BJ (cell line): Measurements from ENCODE around the gene DUSP16. TPM values are rescaled to one million over a fixed set of nuclear protein-coding genes. Genes with fewer than 3 reads are reported as not detected.
"Not testable (repeated sequence)": the region's sequence is repeated elsewhere in the genome, so short reads cannot be mapped to it uniquely, and the experiment has no call there.

ENCODE experiments used
- CTCF ChIA-PET: fragments of 350-600 bp; formaldehyde crosslinking; extraction: SDS; loops from one replicate; lab custom pipeline; 2021; ENCODE audit warnings: antibody characterized with exemption, inconsistent platforms; lab: Yijun Ruan, JAX
- POLR2A ChIA-PET: fragments of 300-600 bp; sonication (Branson Sonifier 250); formaldehyde crosslinking; extraction: SDS; loops from one replicate; lab custom pipeline; 2021; ENCODE audit warnings: antibody characterized with exemption; lab: Charles Lee
- DNase-seq: peaks from one replicate; pipeline ENCODE4 v3.0.0-alpha.2; 2011; ENCODE audit warnings: low read depth
- H3K27me3 ChIP-seq: 2 replicates; pipeline ENCODE4 v1.6.0; 2011; ENCODE audit warnings: low read length; ENCODE audit not compliant: control insufficient read depth, insufficient read depth
- H3K36me3 ChIP-seq: 2 replicates; pipeline ENCODE4 v1.5.1; 2011; ENCODE audit warnings: low read length; ENCODE audit not compliant: control insufficient read depth, insufficient read depth
- H3K4me3 ChIP-seq: 2 replicates; pipeline ENCODE4 v1.5.1; 2011; ENCODE audit warnings: low read depth, mild to moderate bottlenecking, control low read depth, low read length
- CTCF ChIP-seq: IDR thresholded peaks from 2 replicates; pipeline ENCODE4 v1.5.1; 2011; ENCODE audit warnings: low read depth, mild to moderate bottlenecking, control low read depth, inconsistent platforms, low read length, moderate library complexity; ENCODE audit not compliant: insufficient read depth
- polyA plus RNA-seq: library from polyadenylated mRNA; depleted of rRNA; stranded (reverse); fragments of >200 nt; gene quantifications from 2 replicates; pipeline ENCODE4 v1.2.3, GENCODE V29; 2011

Gene DUSP16
- polyA plus RNA-seq, 1 experiment = 5.5 TPM

- Histone ChIP-seq H3K27me3 (no peaks in the 10 kb centered on the region), H3K36me3 (no peaks in the 10 kb centered on the region), H3K4me3 (no peak overlapping the region)
- CTCF ChIA-PET = no interaction called here
- POLR2A ChIA-PET = no interaction called here
- no peak for TF ChIP-seq CTCF
- no peak for DNase-seq
Observed at GRCh38 chr12:12582895-12583303, 20.2 kb upstream of the DUSP16 start.

- H3K36me3 ChIP-seq = no peaks in the 10 kb centered on the region
- no peaks in the 10 kb centered on the region for H3K27me3 ChIP-seq
- no peak for TF ChIP-seq CTCF
- ChIA-PET CTCF (interaction anchor here (0.8 kb wide), 1 partner anchor 19 kb away, joined by 4 read pairs; no protein-coding TSS in a partner anchor), POLR2A (no interaction called here)
- H3K4me3 ChIP-seq = no peak overlapping the region
- DNase-seq = no peak
Observed at GRCh38 chr12:12582193-12582881, 19.7 kb upstream of the DUSP16 start.

GRCh38 chr12:12580716-12581115 is 18.1 kb upstream of the DUSP16 start:
- H3K4me3 ChIP-seq, H3K36me3 ChIP-seq, DNase-seq, H3K27me3 ChIP-seq, POLR2A ChIA-PET: not testable (repeated sequence)
- CTCF ChIA-PET = interaction anchor here (1.3 kb wide), 1 partner anchor 16 kb away, joined by 3 read pairs; no protein-coding TSS in a partner anchor

GRCh38 chr12:12577786-12578185 is 15.1 kb upstream of the DUSP16 start:
- POLR2A ChIA-PET = no interaction called here
- no peak for DNase-seq
- CTCF ChIA-PET = interaction anchor here (1.8 kb wide), 1 partner anchor 14 kb away, joined by 4 read pairs; no protein-coding TSS in a partner anchor
- no peaks in the 10 kb centered on the region for H3K36me3 ChIP-seq
- TF ChIP-seq CTCF = no peak
- no peak overlapping the region for H3K4me3 ChIP-seq
- H3K27me3 ChIP-seq = no peaks in the 10 kb centered on the region

DNA sequence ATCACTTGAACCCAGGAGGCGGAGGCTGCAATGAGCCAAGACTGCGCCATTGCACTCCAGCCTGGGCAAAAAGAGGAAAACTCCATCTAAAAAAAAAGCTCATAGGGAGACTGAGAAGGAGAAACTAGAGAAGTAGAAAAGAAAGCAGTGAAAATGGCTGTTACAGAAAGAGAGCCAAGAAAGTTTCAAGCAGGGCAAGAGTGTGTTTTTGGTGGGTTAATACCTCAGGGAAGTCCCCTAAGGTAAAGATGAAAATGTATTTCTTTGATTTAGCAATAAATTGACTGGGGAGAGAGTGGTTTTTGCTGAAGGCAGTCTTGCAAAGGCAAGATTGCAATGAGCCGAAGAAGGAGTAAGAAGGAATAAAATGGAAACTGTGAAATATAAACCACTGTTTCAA is 10.0 kb upstream of the DUSP16 start:
- ChIA-PET CTCF (interaction anchor here (2.3 kb wide), 1 partner anchor 9 kb away, joined by 12 read pairs; no protein-coding TSS in a partner anchor), POLR2A (no interaction called here)
- no peak for TF ChIP-seq CTCF
- H3K27me3 ChIP-seq = no peaks in the 10 kb centered on the region
- DNase-seq = no peak
- H3K36me3 ChIP-seq = no peaks in the 10 kb centered on the region
- no peak overlapping the region for H3K4me3 ChIP-seq

DNA sequence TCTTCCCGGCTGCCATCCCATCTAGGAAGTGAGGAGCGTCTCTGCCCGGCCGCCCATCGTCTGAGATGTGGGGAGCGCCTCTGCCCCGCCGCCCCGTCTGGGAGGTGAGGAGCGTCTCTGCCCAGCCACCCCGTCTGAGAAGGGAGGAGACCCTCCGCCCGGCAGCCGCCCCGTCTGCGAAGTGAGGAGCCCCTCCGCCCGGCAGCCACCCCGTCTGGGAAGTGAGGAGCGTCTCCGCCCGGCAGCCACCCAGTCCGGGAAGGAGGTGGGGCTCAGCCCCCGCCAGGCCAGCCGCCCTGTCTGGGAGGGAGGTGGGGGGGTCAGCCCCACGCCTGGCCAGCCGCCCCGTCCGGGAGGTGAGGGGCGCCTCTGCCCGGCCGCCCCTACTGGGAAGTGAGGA is 3.3 kb upstream of the DUSP16 start:
- H3K27me3 ChIP-seq, CTCF ChIA-PET, H3K36me3 ChIP-seq, POLR2A ChIA-PET, H3K4me3 ChIP-seq, DNase-seq: not testable (repeated sequence)
